Measurements from ENCODE around the gene IL1RL2.
A peak's percentile ranks its signal among the peaks of the same experiment; 100 is the strongest.

Gene IL1RL2

GRCh38 chr2:102154946-102155702 lies 31.7 kb upstream of the IL1RL2 start:
- H3K27me3 ChIP-seq (ENCODE audit: insufficient read depth, poor library complexity, severe bottlenecking): no peaks in the 10 kb centered on the region
- no peak for DNase-seq (ENCODE audit: low read depth in 1 of 2, low spot score in 1 of 2)
- no peak overlapping the region for H3K4me3 ChIP-seq (replicated peaks; ENCODE audit: insufficient read depth, low read length)
- TF ChIP-seq POLR2AphosphoS5 (IDR thresholded peaks at IDR 0.05; ENCODE audit: low read depth) (no peak), CTCF (IDR thresholded peaks at IDR 0.05; ENCODE audit: insufficient read depth, low read length) (no peak), SPI1 (IDR thresholded peaks at IDR 0.05; ENCODE audit: borderline replicate concordance, low read depth) (no peak), GABPA (IDR thresholded peaks at IDR 0.05; ENCODE audit: low read depth) (no peak)
- TF ChIP-seq, protein P1, sequence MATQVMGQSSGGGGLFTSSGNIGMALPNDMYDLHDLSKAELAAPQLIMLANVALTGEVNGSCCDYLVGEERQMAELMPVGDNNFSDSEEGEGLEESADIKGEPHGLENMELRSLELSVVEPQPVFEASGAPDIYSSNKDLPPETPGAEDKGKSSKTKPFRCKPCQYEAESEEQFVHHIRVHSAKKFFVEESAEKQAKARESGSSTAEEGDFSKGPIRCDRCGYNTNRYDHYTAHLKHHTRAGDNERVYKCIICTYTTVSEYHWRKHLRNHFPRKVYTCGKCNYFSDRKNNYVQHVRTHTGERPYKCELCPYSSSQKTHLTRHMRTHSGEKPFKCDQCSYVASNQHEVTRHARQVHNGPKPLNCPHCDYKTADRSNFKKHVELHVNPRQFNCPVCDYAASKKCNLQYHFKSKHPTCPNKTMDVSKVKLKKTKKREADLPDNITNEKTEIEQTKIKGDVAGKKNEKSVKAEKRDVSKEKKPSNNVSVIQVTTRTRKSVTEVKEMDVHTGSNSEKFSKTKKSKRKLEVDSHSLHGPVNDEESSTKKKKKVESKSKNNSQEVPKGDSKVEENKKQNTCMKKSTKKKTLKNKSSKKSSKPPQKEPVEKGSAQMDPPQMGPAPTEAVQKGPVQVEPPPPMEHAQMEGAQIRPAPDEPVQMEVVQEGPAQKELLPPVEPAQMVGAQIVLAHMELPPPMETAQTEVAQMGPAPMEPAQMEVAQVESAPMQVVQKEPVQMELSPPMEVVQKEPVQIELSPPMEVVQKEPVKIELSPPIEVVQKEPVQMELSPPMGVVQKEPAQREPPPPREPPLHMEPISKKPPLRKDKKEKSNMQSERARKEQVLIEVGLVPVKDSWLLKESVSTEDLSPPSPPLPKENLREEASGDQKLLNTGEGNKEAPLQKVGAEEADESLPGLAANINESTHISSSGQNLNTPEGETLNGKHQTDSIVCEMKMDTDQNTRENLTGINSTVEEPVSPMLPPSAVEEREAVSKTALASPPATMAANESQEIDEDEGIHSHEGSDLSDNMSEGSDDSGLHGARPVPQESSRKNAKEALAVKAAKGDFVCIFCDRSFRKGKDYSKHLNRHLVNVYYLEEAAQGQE (IDR thresholded peaks at IDR 0.05; ENCODE audit: insufficient replicate concordance, low read depth): no peak
- H3K27ac ChIP-seq (replicated peaks): no peak overlapping the region; the same call in 1 of the 2 replicates

DNA sequence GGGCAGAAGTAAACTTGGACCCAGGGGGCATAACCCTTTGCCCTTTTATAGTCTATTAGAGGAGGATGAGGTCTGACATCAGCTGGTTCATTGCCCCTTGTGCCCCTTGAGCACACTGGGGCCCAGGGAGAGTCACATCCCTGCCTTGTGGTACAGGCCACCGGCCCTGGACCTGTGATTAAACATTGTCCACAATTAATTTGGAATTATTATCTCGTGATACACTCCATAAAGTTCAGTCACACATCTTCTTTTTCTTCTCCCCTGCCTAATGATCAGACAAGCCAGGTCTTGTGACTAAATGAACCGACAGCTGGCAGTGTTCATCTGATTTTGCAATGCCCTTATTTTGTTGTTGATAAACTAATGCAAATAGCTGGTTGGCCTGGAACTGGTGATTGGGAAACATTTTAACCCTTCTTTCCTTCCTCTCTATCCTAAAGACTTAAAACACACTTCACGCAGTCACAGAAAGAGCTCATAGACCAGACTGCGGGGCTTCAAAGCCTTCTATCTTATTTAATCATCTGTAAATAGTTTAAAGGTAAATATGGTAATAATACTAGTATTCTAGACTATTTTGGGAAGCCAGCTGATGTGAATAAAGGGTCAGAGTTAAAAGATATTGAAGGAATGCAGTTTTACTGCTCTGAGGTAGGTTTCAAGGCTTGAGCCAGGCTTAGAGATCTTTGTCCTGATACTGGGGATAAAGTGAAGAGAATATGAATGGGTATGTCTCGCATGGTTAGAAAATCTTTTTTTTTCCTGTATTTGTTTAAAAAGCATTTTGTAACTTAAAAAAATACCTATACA lies 30.9 kb upstream of the IL1RL2 start:
- Histone ChIP-seq H3K4me3 (replicated peaks; ENCODE audit: insufficient read depth, low read length) (no peak overlapping the region), H3K27ac (replicated peaks) (no peak overlapping the region; the same call in 1 of the 2 replicates)
- peak; percentile 39 to 44 for DNase-seq (ENCODE audit: low read depth in 1 of 2, low spot score in 1 of 2)

More for the DNA sequence above, 30.9 kb upstream of the IL1RL2 start:
- TF ChIP-seq SPI1 (IDR thresholded peaks at IDR 0.05; ENCODE audit: borderline replicate concordance, low read depth): no peak
- no peak for TF ChIP-seq GABPA (IDR thresholded peaks at IDR 0.05; ENCODE audit: low read depth)
- TF ChIP-seq, protein P1 (IDR thresholded peaks at IDR 0.05; ENCODE audit: insufficient replicate concordance, low read depth): no peak
- no peak for TF ChIP-seq POLR2AphosphoS5 (IDR thresholded peaks at IDR 0.05; ENCODE audit: low read depth)
- TF ChIP-seq CTCF (IDR thresholded peaks at IDR 0.05; ENCODE audit: insufficient read depth, low read length): no peak
- no peaks in the 10 kb centered on the region for H3K27me3 ChIP-seq (ENCODE audit: insufficient read depth, poor library complexity, severe bottlenecking)

Data from HL-60 (cell line).